Caco-2 (cell line): Measurements from ENCODE around the gene PDS5B. TPM values are rescaled to one million over a fixed set of nuclear protein-coding genes. Genes with fewer than 3 reads are reported as not detected.

ENCODE experiments used
- BruUV-seq: library from RNA; stranded (reverse); fragments of 400-500 nt; replicated peaks from 2 replicates; lab custom pipeline; 2021; lab: Mats Ljungman, UMichigan
- CTCF ChIA-PET: fragments of 300-600 bp; sonication (Branson Sonifier 250); formaldehyde crosslinking; loops from one replicate; lab custom pipeline; 2022; ENCODE audit warnings: antibody characterized with exemption; lab: Charles Lee
- POLR2A ChIA-PET: fragments of 300-600 bp; sonication (Branson Sonifier 250); formaldehyde crosslinking; loops from one replicate; lab custom pipeline; 2022; ENCODE audit warnings: antibody characterized with exemption; lab: Charles Lee
- DNase-seq, 2 experiments: peaks; one replicate each; pipeline versions ENCODE4 v3.0.0 to v3.0.0-alpha.2; 2020 to 2022
- H3K27me3 ChIP-seq: replicated peaks from 2 replicates; pipeline ENCODE4 v1.6.0; 2011; ENCODE audit warnings: low read length; ENCODE audit not compliant: control insufficient read depth, insufficient read depth
- H3K36me3 ChIP-seq: 2 replicates; pipeline ENCODE4 v1.5.1; 2011; ENCODE audit warnings: low read length; ENCODE audit not compliant: control insufficient read depth, insufficient read depth
- H3K4me1 ChIP-seq: fragments of 250-450 bp; sonication (Bioruptor Pico); 2 replicates; pipeline ENCODE4 v1.5.1; 2020; ENCODE audit warnings: mild to moderate bottlenecking
- H3K4me3 ChIP-seq: 2 replicates; pipeline ENCODE4 v1.5.1; 2011; ENCODE audit warnings: low read depth, mild to moderate bottlenecking, control low read depth, low read length
- H3K9me3 ChIP-seq: fragments of 250-450 bp; sonication (Bioruptor Pico); 2 replicates; pipeline ENCODE4 v1.5.1; 2020; ENCODE audit warnings: mild to moderate bottlenecking, moderate library complexity
- H3K27ac Mint-ChIP-seq: one replicate; pipeline ENCODE4 v1.8.0; 2022; ENCODE audit warnings: mixed read lengths; ENCODE audit not compliant: unreplicated experiment
- H3K27me3 Mint-ChIP-seq: one replicate; pipeline ENCODE4 v1.8.0; 2022; ENCODE audit warnings: mixed read lengths; ENCODE audit not compliant: insufficient read depth, unreplicated experiment
- H3K36me3 Mint-ChIP-seq: one replicate; pipeline ENCODE4 v1.8.0; 2022; ENCODE audit warnings: mild to moderate bottlenecking, mixed read lengths; ENCODE audit not compliant: insufficient read depth, unreplicated experiment
- H3K4me1 Mint-ChIP-seq: one replicate; pipeline ENCODE4 v1.8.0; 2022; ENCODE audit warnings: low read depth, mixed read lengths; ENCODE audit not compliant: unreplicated experiment
- H3K4me3 Mint-ChIP-seq: one replicate; pipeline ENCODE4 v1.8.0; 2022; ENCODE audit warnings: mild to moderate bottlenecking, moderate library complexity, mixed read lengths; ENCODE audit not compliant: unreplicated experiment
- H3K9me3 Mint-ChIP-seq: one replicate; pipeline ENCODE4 v1.8.0; 2022; ENCODE audit warnings: mixed read lengths; ENCODE audit not compliant: unreplicated experiment
- CTCF ChIP-seq, 2 experiments: fragments of 200-600 bp in 1 of 2; IDR thresholded peaks; 1 replicate in 1 of 2; 2 replicates in 1 of 2; pipeline versions ENCODE4 v1.5.1 to v1.8.0; 2011 to 2022; ENCODE audit warnings: antibody characterized with exemption in 1 of 2, control low read depth in 1 of 2, inconsistent platforms in 1 of 2, low read depth in 1 of 2, low read length in 1 of 2, mild to moderate bottlenecking in 1 of 2, moderate library complexity in 1 of 2; ENCODE audit not compliant: insufficient read depth in 1 of 2, severe bottlenecking in 1 of 2, unreplicated experiment in 1 of 2
- intact Hi-C: fragments of 100-400 bp; cut with micrococcal nuclease; formaldehyde crosslinking; loops from one replicate; pipeline ENCODE4 v1.10.0; 2022; ENCODE audit not compliant: unreplicated experiment
- total RNA-seq: library from RNA; stranded (reverse); gene quantifications from 2 replicates; pipeline ENCODE4 v1.2.3, GENCODE V29; 2022

The PDS5B gene
- total RNA-seq, 1 experiment from 2014 or later = 54.9 TPM

DNA sequence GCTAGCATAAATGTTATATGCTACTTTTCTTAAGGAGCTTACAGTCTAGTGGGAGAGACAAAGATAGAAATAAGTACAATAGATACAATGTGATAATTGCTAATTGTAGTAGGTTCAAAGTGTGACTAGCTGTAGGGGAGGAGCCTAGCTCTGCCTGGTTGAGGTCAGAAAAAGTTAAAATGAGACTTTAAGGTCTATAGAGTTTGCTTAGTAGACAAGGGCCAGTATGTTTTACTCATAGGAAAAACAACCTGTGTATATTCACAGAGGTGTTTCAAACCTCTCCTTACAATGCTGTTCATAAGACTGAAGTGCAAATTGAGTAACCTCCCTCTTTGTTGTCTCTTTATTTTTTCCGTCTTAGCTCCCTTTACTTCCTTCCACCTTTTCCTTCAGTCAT is 56.1 kb downstream of the PDS5B start:
- Histone ChIP-seq H3K4me1 (no peaks in the 10 kb centered on the region), H3K36me3 (no peaks in the 10 kb centered on the region), H3K4me3 (no peak overlapping the region), H3K9me3 (no peaks in the 10 kb centered on the region), H3K27me3 (no peaks in the 10 kb centered on the region)
- Mint-ChIP-seq H3K4me1 (peaks cover 18% of the 10 kb centered on the region), H3K27ac (no peak overlapping the region), H3K4me3 (no peak overlapping the region), H3K36me3 (no peaks in the 10 kb centered on the region), H3K27me3 (no peaks in the 10 kb centered on the region), H3K9me3 (no peaks in the 10 kb centered on the region)
- no TSS peak for BruUV-seq
- CTCF ChIA-PET = interaction anchor here (0.8 to 2.1 kb wide), 3 partner anchors 55 to 61 kb away, joined by 3 to 12 read pairs (median 3); partner anchors contain the start of gene PDS5B
- POLR2A ChIA-PET = no interaction called here
- no peak for DNase-seq
- TF ChIP-seq CTCF (IDR thresholded peaks at IDR 0.05; ENCODE audit: insufficient read depth in 1 of 2, low read depth in 1 of 2, low read length in 1 of 2, severe bottlenecking in 1 of 2, unreplicated experiment in 1 of 2) = no peak
- intact Hi-C loops = no loop called here

- BruUV-seq = no TSS peak
- intact Hi-C loops = no loop called here
- Histone ChIP-seq H3K36me3 (no peaks in the 10 kb centered on the region), H3K4me1 (no peaks in the 10 kb centered on the region), H3K9me3 (no peaks in the 10 kb centered on the region), H3K27me3 (no peaks in the 10 kb centered on the region), H3K4me3 (no peak overlapping the region)
- ChIA-PET CTCF (interaction anchor here (0.8 to 2.1 kb wide), 3 partner anchors 55 to 62 kb away, joined by 3 to 12 read pairs (median 3); partner anchors contain the start of gene PDS5B), POLR2A (no interaction called here)
- no peaks in the 10 kb centered on the region for H3K27me3 Mint-ChIP-seq
- no peak for TF ChIP-seq CTCF (IDR thresholded peaks at IDR 0.05; ENCODE audit: insufficient read depth in 1 of 2, low read depth in 1 of 2, low read length in 1 of 2, severe bottlenecking in 1 of 2, unreplicated experiment in 1 of 2)
- H3K4me1 Mint-ChIP-seq = peaks cover 23% of the 10 kb centered on the region
- no peak for DNase-seq
- no peak overlapping the region for H3K27ac Mint-ChIP-seq
- H3K36me3 Mint-ChIP-seq = no peaks in the 10 kb centered on the region
- no peak overlapping the region for H3K4me3 Mint-ChIP-seq
- no peaks in the 10 kb centered on the region for H3K9me3 Mint-ChIP-seq
These were observed 56.6 kb downstream of the PDS5B start for GRCh38 chr13:32642858-32643257.

DNA sequence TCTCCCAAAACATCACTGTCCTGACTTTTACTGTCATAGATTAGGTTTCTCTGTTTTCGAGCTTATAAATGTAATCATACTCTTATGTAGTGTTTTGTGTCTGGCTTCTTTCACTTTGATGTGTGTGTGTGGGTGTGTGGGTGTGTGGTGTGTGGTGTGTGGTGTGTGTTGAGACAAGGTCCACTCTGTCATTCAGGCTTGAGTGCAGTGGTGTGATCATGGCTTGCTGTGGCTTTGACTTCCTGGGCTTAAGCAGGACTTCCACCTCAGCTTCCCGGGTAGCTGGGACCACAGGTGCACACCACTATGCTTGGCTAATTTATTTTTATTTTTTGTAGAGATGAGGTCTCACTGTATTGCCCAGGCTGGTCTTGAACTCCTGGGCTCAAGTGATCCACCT is 59.6 kb downstream of the PDS5B start:
- TF ChIP-seq CTCF (IDR thresholded peaks at IDR 0.05; ENCODE audit: insufficient read depth in 1 of 2, low read depth in 1 of 2, low read length in 1 of 2, severe bottlenecking in 1 of 2, unreplicated experiment in 1 of 2) = no peak
- POLR2A ChIA-PET = no interaction called here
- DNase-seq = no peak
- Histone ChIP-seq H3K9me3 (no peaks in the 10 kb centered on the region), H3K4me3 (no peak overlapping the region), H3K4me1 (no peaks in the 10 kb centered on the region), H3K27me3 (no peaks in the 10 kb centered on the region), H3K36me3 (no peaks in the 10 kb centered on the region)
- Mint-ChIP-seq H3K9me3 (no peaks in the 10 kb centered on the region), H3K36me3 (no peaks in the 10 kb centered on the region), H3K4me3 (no peak overlapping the region), H3K4me1 (peaks cover 33% of the 10 kb centered on the region), H3K27ac (no peak overlapping the region), H3K27me3 (no peaks in the 10 kb centered on the region)
- no TSS peak for BruUV-seq
- intact Hi-C loops = no loop called here
- CTCF ChIA-PET = interaction anchor here (0.7 kb wide), 1 partner anchor 192 kb away, joined by 3 read pairs; no protein-coding TSS in a partner anchor
